Endothelial cell of umbilical vein (primary cell): ENCODE measurements around the gene CECR2. TPM values are rescaled to one million over a fixed set of nuclear protein-coding genes. Genes with fewer than 3 reads are reported as not detected.

Experiments used
- BruUV-seq: library from RNA; stranded (reverse); fragments of 400-500 nt; replicated peaks from 2 replicates; lab custom pipeline; 2021; lab: Mats Ljungman, UMichigan
- CTCF ChIA-PET: fragments of 300-600, 350-600 bp; sonication (Branson Sonifier 250); formaldehyde crosslinking; loops from one replicate; lab custom pipeline; 2021; ENCODE audit warnings: antibody characterized with exemption, inconsistent platforms; lab: Charles Lee
- POLR2A ChIA-PET: fragments of 300-600, 350-600 bp; sonication (Branson Sonifier 250); formaldehyde crosslinking; loops from one replicate; lab custom pipeline; 2021; ENCODE audit warnings: antibody characterized with exemption, inconsistent platforms; lab: Charles Lee
- DNase-seq: peaks from one replicate; pipeline ENCODE4 v3.0.0-alpha.2; 2011; ENCODE audit warnings: low read depth, low spot score
- FAIRE-seq: peaks from 2 replicates; lab custom pipeline; 2011; peaks lifted over from hg19 to GRCh38; lab: Jason Lieb, UNC
- H2AFZ ChIP-seq: 2 replicates; pipeline ENCODE4 v1.6.0; 2012; ENCODE audit warnings: low read depth, low read length, control low read depth, inconsistent platforms
- H3K27ac ChIP-seq: 2 replicates; pipeline ENCODE4 v1.5.1; 2011; ENCODE audit warnings: low read depth, mild to moderate bottlenecking, control low read depth, low read length, moderate library complexity; ENCODE audit not compliant: insufficient read depth
- H3K27me3 ChIP-seq, 2 experiments: 2 replicates each; pipeline versions ENCODE4 v1.6.0 to v1.6.1; 2011; ENCODE audit warnings: low read length in 2 of 2, mixed read lengths in 1 of 2; ENCODE audit not compliant: control insufficient read depth in 2 of 2, insufficient read depth in 2 of 2
- H3K36me3 ChIP-seq, 2 experiments: 2 replicates in 1 of 2; 3 replicates in 1 of 2; pipeline ENCODE4 v1.5.1; 2011; ENCODE audit warnings: low read length in 2 of 2, mild to moderate bottlenecking in 1 of 2, moderate library complexity in 1 of 2; ENCODE audit not compliant: control insufficient read depth in 2 of 2, insufficient read depth in 2 of 2; ENCODE audit errors: extremely low read depth in 1 of 2
- H3K4me1 ChIP-seq: 3 replicates; pipeline ENCODE4 v1.5.1; 2011; ENCODE audit warnings: mild to moderate bottlenecking, low read length; ENCODE audit not compliant: control insufficient read depth, insufficient read depth; ENCODE audit errors: extremely low read depth
- H3K4me2 ChIP-seq: 2 replicates; pipeline ENCODE4 v1.6.1; 2011; ENCODE audit warnings: low read length, control low read depth, mixed read lengths; ENCODE audit not compliant: insufficient read depth
- H3K4me3 ChIP-seq, 3 experiments: fragments of 200-600 bp in 1 of 3; sonication (generic), shearing (Covaris generic) in 1 of 3; replicated peaks in 1 of 3; 2 replicates each; pipeline ENCODE4 v1.5.1; 2011 to 2016; ENCODE audit warnings: control low read depth in 3 of 3, low read length in 3 of 3, mild to moderate bottlenecking in 2 of 3, inconsistent platforms in 1 of 3, low read depth in 1 of 3, moderate library complexity in 1 of 3; ENCODE audit not compliant: insufficient read depth in 1 of 3
- H3K79me2 ChIP-seq: 2 replicates; pipeline ENCODE4 v1.6.0; 2012; ENCODE audit warnings: low read length, inconsistent platforms; ENCODE audit not compliant: control insufficient read depth, insufficient read depth
- H3K9ac ChIP-seq: replicated peaks from 2 replicates; pipeline ENCODE3; 2011; ENCODE audit warnings: low read length, control low read depth; ENCODE audit not compliant: insufficient read depth; ENCODE audit errors: extremely low read depth
- H3K9me1 ChIP-seq: replicated peaks from 3 replicates; pipeline ENCODE4 v1.6.0; 2011; ENCODE audit warnings: mild to moderate bottlenecking, low read length; ENCODE audit not compliant: control insufficient read depth, insufficient read depth; ENCODE audit errors: extremely low read depth
- H3K9me3 ChIP-seq: replicated peaks from 2 replicates; pipeline ENCODE4 v1.5.1; 2012; ENCODE audit warnings: low read length, inconsistent platforms; ENCODE audit not compliant: control insufficient read depth, insufficient read depth
- H4K20me1 ChIP-seq: replicated peaks from 2 replicates; pipeline ENCODE3; 2011; ENCODE audit warnings: mild to moderate bottlenecking, low read length; ENCODE audit not compliant: control insufficient read depth, insufficient read depth; ENCODE audit errors: extremely low read depth
- CTCF ChIP-seq, 2 donors: IDR thresholded peaks; 1 replicate in 1 of 2; 2 replicates in 1 of 2; pipeline ENCODE4 v1.5.1; 2011; ENCODE audit warnings: low read length in 2 of 2, mild to moderate bottlenecking in 2 of 2, moderate library complexity in 2 of 2, control low read depth in 1 of 2, inconsistent platforms in 1 of 2, low read depth in 1 of 2; ENCODE audit not compliant: insufficient read depth in 1 of 2; ENCODE audit errors: extremely low read depth in 1 of 2
- EZH2 ChIP-seq: IDR thresholded peaks from 2 replicates; pipeline ENCODE4 v1.6.1; 2012; ENCODE audit warnings: borderline replicate concordance, low read depth, mild to moderate bottlenecking, moderate library complexity, low read length, inconsistent platforms; ENCODE audit not compliant: severe bottlenecking
- FOS ChIP-seq: IDR thresholded peaks from 2 replicates; pipeline ENCODE4 v1.6.1; 2011; ENCODE audit warnings: mild to moderate bottlenecking, low read length, moderate library complexity, borderline replicate concordance; ENCODE audit not compliant: insufficient read depth
- GATA2 ChIP-seq: IDR thresholded peaks from 2 replicates; pipeline ENCODE4 v1.7.0; 2011; ENCODE audit warnings: low read depth, mild to moderate bottlenecking, moderate library complexity, mixed read lengths, low read length; ENCODE audit not compliant: insufficient read length, insufficient read depth
- JUN ChIP-seq: IDR thresholded peaks from 2 replicates; pipeline ENCODE4 v1.6.1; 2011; ENCODE audit warnings: borderline replicate concordance, low read depth; ENCODE audit not compliant: insufficient read length, insufficient read depth
- MAX ChIP-seq: IDR thresholded peaks from 2 replicates; pipeline ENCODE4 v1.6.1; 2011; ENCODE audit not compliant: insufficient read depth, insufficient read length
- MYC ChIP-seq: IDR thresholded peaks from one replicate; pipeline ENCODE4 v1.6.1; 2011; ENCODE audit warnings: mild to moderate bottlenecking, low read depth, low read length
- POLR2A ChIP-seq: IDR thresholded peaks from 2 replicates; pipeline ENCODE4 v1.6.1; 2012; ENCODE audit warnings: low read depth, mild to moderate bottlenecking, control low read depth, low read length
- POLR2AphosphoS5 ChIP-seq: IDR thresholded peaks from 2 replicates; pipeline ENCODE4 v1.6.1; 2012; ENCODE audit warnings: low read depth, mild to moderate bottlenecking, control low read depth, low read length, moderate library complexity; ENCODE audit not compliant: insufficient read depth
- dilution Hi-C: fragments of 300-500 bp; cut with MboI; formaldehyde crosslinking; loops from one replicate; pipeline ENCODE4 v1.15.0; 2019; ENCODE audit warnings: low sequenced_read_pairs; ENCODE audit not compliant: extremely low pct_ligation_motif_present
- intact Hi-C: fragments of 100-400 bp; cut with micrococcal nuclease; formaldehyde crosslinking; loops from one replicate; pipeline ENCODE4 v1.10.0; 2022
- polyA plus RNA-seq, 4 experiments: library from polyadenylated mRNA; depleted of rRNA in 3 of 4; stranded (reverse) in 3 of 4; unstranded in 1 of 4; fragments of >200 nt; gene quantifications; 2 replicates each; pipeline versions ENCODE4 v1.2.1 to v1.2.3, GENCODE V29; 2011 to 2012; ENCODE audit warnings: missing spikeins in 1 of 4
- total RNA-seq: library from RNA; stranded (reverse); gene quantifications from 2 replicates; pipeline ENCODE4 v1.2.3, GENCODE V29; 2021

Gene CECR2
- total and polyA plus RNA-seq, 2 donors (not counting 3 experiments of a cell fraction or from before 2014, with no cell fraction given) = 0.01 TPM; not detected in 1

GRCh38 chr22:17512960-17513359 is 143.7 kb downstream of the CECR2 start:
- intact Hi-C loops = no loop called here

More at GRCh38 chr22:17512960-17513359, 143.7 kb downstream of the CECR2 start:
- DNase-seq (no peak), FAIRE-seq (no peak)
- TF ChIP-seq GATA2 = no peak
- no peak for TF ChIP-seq POLR2A
- no peak for TF ChIP-seq JUN
- TF ChIP-seq EZH2 = no peak
- no peak for TF ChIP-seq MYC
- TF ChIP-seq POLR2AphosphoS5 = no peak
- no peak for TF ChIP-seq CTCF (IDR thresholded peaks at IDR 0.05; ENCODE audit: extremely low read depth in 1 of 2, insufficient read depth in 1 of 2, low read depth in 1 of 2, low read length in 2 of 2)
- no peak for TF ChIP-seq FOS
- no peak for TF ChIP-seq MAX
- Histone ChIP-seq H3K79me2 (no peaks in the 10 kb centered on the region), H3K9ac (no peak overlapping the region), H3K36me3 (no peaks in the 10 kb centered on the region), H3K27me3 (no peaks in the 10 kb centered on the region), H3K4me2 (no peak overlapping the region), H2AFZ (no peak overlapping the region), H3K27ac (no peak overlapping the region), H3K9me3 (no peaks in the 10 kb centered on the region), H4K20me1 (no peaks in the 10 kb centered on the region), H3K9me1 (no peaks in the 10 kb centered on the region), H3K4me1 (no peaks in the 10 kb centered on the region), H3K4me3 (no peak overlapping the region)
- dilution Hi-C loops = no loop called here
- POLR2A ChIA-PET = no interaction called here
- no TSS peak for BruUV-seq
- CTCF ChIA-PET = no interaction called here
